Effector memory CD8-positive, alpha-beta T cell (primary cell): Measurements from ENCODE around the gene PAPLN.

ENCODE experiments used
- ATAC-seq: fragments of 150-1000 bp; cut with Tn5 transposase; replicated peaks from 2 replicates; pipeline ENCODE4 v1.10.0; 2021; ENCODE audit warnings: mild to moderate bottlenecking, moderate library complexity
- DNase-seq, 3 experiments: peaks; one replicate each; pipeline ENCODE4 v3.0.0; 2021
- H3K27ac Mint-ChIP-seq, 2 donors: one replicate each; pipeline ENCODE4 v1.8.0; 2022; ENCODE audit warnings: mild to moderate bottlenecking in 2 of 2, mixed read lengths in 2 of 2, moderate library complexity in 2 of 2
- H3K27me3 Mint-ChIP-seq, 2 donors: one replicate each; pipeline ENCODE4 v1.8.0; 2022; ENCODE audit warnings: mixed read lengths in 2 of 2
- H3K36me3 Mint-ChIP-seq: one replicate; pipeline ENCODE4 v1.8.0; 2022; ENCODE audit warnings: mild to moderate bottlenecking, moderate library complexity, mixed read lengths; ENCODE audit not compliant: insufficient read depth
- H3K4me1 Mint-ChIP-seq, 2 donors: one replicate each; pipeline ENCODE4 v1.8.0; 2022; ENCODE audit warnings: low read depth in 2 of 2, mixed read lengths in 2 of 2
- H3K4me3 Mint-ChIP-seq, 2 donors: one replicate each; pipeline ENCODE4 v1.8.0; 2022; ENCODE audit warnings: mild to moderate bottlenecking in 2 of 2, mixed read lengths in 2 of 2, moderate library complexity in 2 of 2
- H3K9me3 Mint-ChIP-seq, 2 donors: one replicate each; pipeline ENCODE4 v1.8.0; 2022; ENCODE audit warnings: mixed read lengths in 2 of 2

PAPLN gene

GRCh38 chr14:73252491-73253322 lies 15.4 kb downstream of the PAPLN start:
- Mint-ChIP-seq H3K4me3 (no peak overlapping the region), H3K27ac (no peak overlapping the region), H3K9me3 (no peaks in the 10 kb centered on the region), H3K27me3 (no peaks in the 10 kb centered on the region), H3K4me1 (peaks cover 4 to 9% of the 10 kb centered on the region in 2 donors), H3K36me3 (no peaks in the 10 kb centered on the region)
- no peak for DNase-seq
- no peak for ATAC-seq

- DNase-seq, result no peak
- Mint-ChIP-seq H3K4me3 (no peak overlapping the region), H3K9me3 (no peaks in the 10 kb centered on the region), H3K27ac (no peak overlapping the region), H3K36me3 (no peaks in the 10 kb centered on the region), H3K27me3 (no peaks in the 10 kb centered on the region), H3K4me1 (peaks cover 0 to 4% of the 10 kb centered on the region in 2 donors)
- no peak for ATAC-seq
Measured at GRCh38 chr14:73253323-73253610, 16.0 kb downstream of the PAPLN start.

GRCh38 chr14:73253721-73254120 lies 16.4 kb downstream of the PAPLN start:
- Mint-ChIP-seq H3K4me1 (no peaks in the 10 kb centered on the region), H3K27ac (no peak overlapping the region), H3K9me3 (no peaks in the 10 kb centered on the region), H3K4me3 (no peak overlapping the region), H3K27me3 (no peaks in the 10 kb centered on the region), H3K36me3 (no peaks in the 10 kb centered on the region)
- no peak for ATAC-seq
- DNase-seq, result no peak

- DNase-seq (no peak), ATAC-seq (no peak)
- Mint-ChIP-seq H3K27me3 (no peaks in the 10 kb centered on the region), H3K27ac (no peak overlapping the region), H3K9me3 (no peaks in the 10 kb centered on the region), H3K4me1 (no peaks in the 10 kb centered on the region), H3K36me3 (no peaks in the 10 kb centered on the region), H3K4me3 (no peak overlapping the region)
Measured at GRCh38 chr14:73254247-73255004, 17.1 kb downstream of the PAPLN start.

DNA sequence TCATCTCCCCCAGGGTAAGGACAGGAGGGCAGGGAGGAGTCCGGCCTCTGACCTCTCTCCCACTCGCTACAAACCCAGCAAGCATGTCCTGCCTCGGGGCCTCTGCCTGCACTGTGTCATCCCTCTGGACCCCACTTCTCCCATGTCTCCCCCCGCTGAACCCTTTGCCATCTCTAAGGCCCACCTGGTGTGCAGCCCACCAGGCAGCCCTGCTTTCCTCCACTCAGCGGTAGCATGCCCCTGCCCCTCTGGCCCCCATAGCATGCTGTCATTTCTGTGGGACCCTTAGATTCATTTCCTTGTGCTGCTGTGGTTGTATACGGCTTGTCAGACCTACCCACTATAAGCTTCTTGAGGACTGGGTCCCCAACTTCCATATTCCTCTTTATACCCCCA lies 17.7 kb downstream of the PAPLN start:
- DNase-seq (no peak), ATAC-seq (no peak)
- H3K27me3 Mint-ChIP-seq, result no peaks in the 10 kb centered on the region
- H3K27ac Mint-ChIP-seq, result no peak overlapping the region
- H3K4me3 Mint-ChIP-seq, result no peak overlapping the region
- no peaks in the 10 kb centered on the region for H3K9me3 Mint-ChIP-seq
- no peaks in the 10 kb centered on the region for H3K36me3 Mint-ChIP-seq
- no peaks in the 10 kb centered on the region for H3K4me1 Mint-ChIP-seq

- Mint-ChIP-seq H3K4me3 (no peak overlapping the region), H3K36me3 (no peaks in the 10 kb centered on the region), H3K4me1 (no peaks in the 10 kb centered on the region), H3K27me3 (peaks cover 0 to under 1% of the 10 kb centered on the region in 2 donors), H3K9me3 (no peaks in the 10 kb centered on the region), H3K27ac (no peak overlapping the region)
- DNase-seq (no peak), ATAC-seq (no peak)
Measured at GRCh38 chr14:73255693-73256225, 18.5 kb downstream of the PAPLN start.

DNA sequence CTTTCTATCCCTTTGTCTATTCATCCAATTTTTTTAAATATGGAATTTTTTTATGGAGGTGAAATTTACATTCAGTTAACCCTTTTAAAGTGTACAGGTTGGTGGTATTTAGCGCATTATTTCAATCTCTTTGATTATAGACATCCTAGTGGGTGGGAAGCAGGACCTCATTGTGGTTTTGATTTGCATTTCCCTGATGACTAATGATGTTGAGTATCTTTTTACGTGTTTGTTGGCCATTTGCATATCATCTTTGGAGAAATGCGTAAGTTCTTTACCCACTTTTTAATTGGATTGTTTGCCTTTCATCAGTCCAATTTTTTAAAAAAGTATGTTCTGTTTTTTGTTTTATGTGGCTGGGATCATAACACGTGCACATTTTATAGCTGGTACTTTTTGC lies 20.8 kb downstream of the PAPLN start:
- Mint-ChIP-seq H3K27me3 (peaks cover 0 to 12% of the 10 kb centered on the region in 2 donors), H3K9me3 (no peaks in the 10 kb centered on the region), H3K27ac (no peak overlapping the region), H3K4me3 (no peak overlapping the region), H3K36me3 (no peaks in the 10 kb centered on the region), H3K4me1 (no peaks in the 10 kb centered on the region)
- ATAC-seq (no peak), DNase-seq (no peak)

GRCh38 chr14:73258845-73259611 lies 21.7 kb downstream of the PAPLN start:
- H3K4me3 Mint-ChIP-seq, result no peak overlapping the region
- H3K4me1 Mint-ChIP-seq, result no peaks in the 10 kb centered on the region
- no peaks in the 10 kb centered on the region for H3K36me3 Mint-ChIP-seq
- DNase-seq, result no peak
- no peak for ATAC-seq
- no peak overlapping the region for H3K27ac Mint-ChIP-seq
- no peaks in the 10 kb centered on the region for H3K9me3 Mint-ChIP-seq
- H3K27me3 Mint-ChIP-seq, result peaks cover 4 to 22% of the 10 kb centered on the region in 2 donors

- peaks cover 12 to 30% of the 10 kb centered on the region in 2 donors for H3K27me3 Mint-ChIP-seq
- no peaks in the 10 kb centered on the region for H3K9me3 Mint-ChIP-seq
- H3K4me3 Mint-ChIP-seq, result no peak overlapping the region
Measured at GRCh38 chr14:73259837-73260236, 22.5 kb downstream of the PAPLN start.

GRCh38 chr14:73260574-73260973 lies 23.3 kb downstream of the PAPLN start:
- Mint-ChIP-seq H3K4me3 (no peak overlapping the region), H3K27me3 (peaks cover 14 to 36% of the 10 kb centered on the region in 2 donors), H3K27ac (no peak overlapping the region)

More at GRCh38 chr14:73259837-73260236, 22.5 kb downstream of the PAPLN start:
- DNase-seq, result no peak
- H3K4me1 Mint-ChIP-seq, result no peaks in the 10 kb centered on the region
- no peaks in the 10 kb centered on the region for H3K36me3 Mint-ChIP-seq
- H3K27ac Mint-ChIP-seq, result no peak overlapping the region
- ATAC-seq, result no peak

GRCh38 chr14:73261075-73261474 lies 23.8 kb downstream of the PAPLN start:
- no peaks in the 10 kb centered on the region for H3K36me3 Mint-ChIP-seq
- H3K4me3 Mint-ChIP-seq, result no peak overlapping the region
- H3K9me3 Mint-ChIP-seq, result no peaks in the 10 kb centered on the region
- ATAC-seq (no peak), DNase-seq (no peak)
- no peaks in the 10 kb centered on the region for H3K4me1 Mint-ChIP-seq
- no peak overlapping the region for H3K27ac Mint-ChIP-seq
- H3K27me3 Mint-ChIP-seq, result peaks cover 14 to 36% of the 10 kb centered on the region in 2 donors

More at GRCh38 chr14:73260574-73260973, 23.3 kb downstream of the PAPLN start:
- no peaks in the 10 kb centered on the region for H3K4me1 Mint-ChIP-seq
- H3K36me3 Mint-ChIP-seq, result no peaks in the 10 kb centered on the region
- no peaks in the 10 kb centered on the region for H3K9me3 Mint-ChIP-seq
- DNase-seq (no peak), ATAC-seq (no peak)

- DNase-seq (no peak), ATAC-seq (no peak)
- Mint-ChIP-seq H3K27ac (no peak overlapping the region), H3K4me3 (no peak overlapping the region), H3K4me1 (no peaks in the 10 kb centered on the region), H3K27me3 (peaks cover 14 to 36% of the 10 kb centered on the region in 2 donors), H3K9me3 (no peaks in the 10 kb centered on the region), H3K36me3 (no peaks in the 10 kb centered on the region)
Measured at GRCh38 chr14:73261520-73262426, 24.5 kb downstream of the PAPLN start.
